Testis (tissue), 2 donors: ENCODE measurements around the gene RTL1.

Source experiments
- POLR2A ChIP-seq: fragments of 450-650 bp; IDR thresholded peaks from one replicate; pipeline ENCODE4 v1.6.1; 2017; ENCODE audit warnings: antibody characterized with exemption, mild to moderate bottlenecking, moderate library complexity
- TF ChIP-seq, protein P1 (sequence below), 3 experiments: fragments of 450-650 bp in 2 of 3; fragments of 200-600 bp in 1 of 3; sonication (generic) in 1 of 3; IDR thresholded peaks; one replicate each; pipeline ENCODE4 v1.5.1; 2016 to 2019; ENCODE audit warnings: antibody characterized with exemption in 3 of 3, mild to moderate bottlenecking in 2 of 3, moderate library complexity in 1 of 3

DNA sequence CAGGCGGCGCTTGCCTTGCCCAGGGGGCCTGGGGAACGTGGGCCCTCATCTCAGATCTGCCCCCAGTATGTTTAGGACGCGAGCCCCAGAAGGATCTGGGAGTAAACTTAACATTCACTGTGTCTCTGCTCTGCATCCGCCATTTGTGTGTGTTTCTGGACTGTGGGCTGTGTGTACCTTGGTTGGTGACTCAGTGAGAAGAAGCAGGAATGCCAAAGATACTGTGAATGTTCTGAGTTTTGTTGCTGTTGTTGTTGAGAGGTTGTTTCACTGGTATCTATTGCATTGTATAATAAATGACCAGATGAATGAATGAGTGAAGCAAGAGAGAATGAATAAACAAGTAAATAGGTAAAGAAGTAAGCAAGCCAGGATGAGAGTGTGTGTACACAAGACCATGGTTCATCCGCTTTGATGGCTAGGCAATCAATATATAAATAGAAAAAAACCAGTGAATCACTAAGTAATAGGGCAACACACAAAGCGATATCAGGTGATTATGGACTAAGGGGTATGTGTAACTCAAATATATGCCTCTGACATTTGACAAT is 57.1 kb downstream of the RTL1 start:
- TF ChIP-seq, protein P1, sequence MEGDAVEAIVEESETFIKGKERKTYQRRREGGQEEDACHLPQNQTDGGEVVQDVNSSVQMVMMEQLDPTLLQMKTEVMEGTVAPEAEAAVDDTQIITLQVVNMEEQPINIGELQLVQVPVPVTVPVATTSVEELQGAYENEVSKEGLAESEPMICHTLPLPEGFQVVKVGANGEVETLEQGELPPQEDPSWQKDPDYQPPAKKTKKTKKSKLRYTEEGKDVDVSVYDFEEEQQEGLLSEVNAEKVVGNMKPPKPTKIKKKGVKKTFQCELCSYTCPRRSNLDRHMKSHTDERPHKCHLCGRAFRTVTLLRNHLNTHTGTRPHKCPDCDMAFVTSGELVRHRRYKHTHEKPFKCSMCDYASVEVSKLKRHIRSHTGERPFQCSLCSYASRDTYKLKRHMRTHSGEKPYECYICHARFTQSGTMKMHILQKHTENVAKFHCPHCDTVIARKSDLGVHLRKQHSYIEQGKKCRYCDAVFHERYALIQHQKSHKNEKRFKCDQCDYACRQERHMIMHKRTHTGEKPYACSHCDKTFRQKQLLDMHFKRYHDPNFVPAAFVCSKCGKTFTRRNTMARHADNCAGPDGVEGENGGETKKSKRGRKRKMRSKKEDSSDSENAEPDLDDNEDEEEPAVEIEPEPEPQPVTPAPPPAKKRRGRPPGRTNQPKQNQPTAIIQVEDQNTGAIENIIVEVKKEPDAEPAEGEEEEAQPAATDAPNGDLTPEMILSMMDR (IDR thresholded peaks at IDR 0.05): no peak
- TF ChIP-seq POLR2A: no peak
